ENCODE results near the gene FLVCR1. TPM values are rescaled to one million over a fixed set of nuclear protein-coding genes. Genes with fewer than 3 reads are reported as not detected.
"Not testable (repeated sequence)": the region's sequence is repeated elsewhere in the genome, so short reads cannot be mapped to it uniquely, and the experiment has no call there.

The FLVCR1 gene
- total RNA-seq, 6 donors from 2014 or later = 5.2 to 9.4 (median 8.3) TPM

DNA sequence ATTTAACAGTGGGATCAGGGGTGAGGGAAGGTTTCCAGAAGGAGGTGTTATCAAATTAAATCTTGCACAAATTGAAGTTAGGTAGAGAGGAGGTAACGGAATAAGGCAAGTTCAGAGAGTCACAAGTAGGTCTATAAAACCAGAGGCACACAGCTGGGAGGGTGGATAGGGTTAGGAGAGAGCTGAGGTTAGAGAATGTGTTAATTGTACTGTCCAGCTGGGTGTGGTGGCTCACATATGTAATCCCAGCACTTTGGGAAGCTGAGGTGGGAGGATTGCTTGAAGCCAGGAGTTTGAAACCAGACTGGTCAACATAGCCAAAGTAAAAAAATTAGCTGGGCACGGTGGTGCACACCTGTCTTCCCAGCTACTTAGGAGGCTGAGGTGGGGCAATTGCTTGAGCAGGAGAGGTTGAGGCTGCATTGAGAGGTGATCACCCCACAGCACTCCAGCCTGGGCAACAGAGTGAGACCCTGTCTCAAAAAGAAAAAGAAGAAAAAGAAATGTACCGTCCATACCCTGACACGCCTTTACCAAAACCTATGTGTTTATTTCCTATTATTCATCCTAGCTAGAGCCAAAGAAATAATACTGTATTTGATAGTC is 30.8 kb upstream of the FLVCR1 start:
- Histone ChIP-seq H3K4me1 (no peaks in the 10 kb centered on the region), H3K27ac (no peak overlapping the region), H3K36me3 (no peaks in the 10 kb centered on the region), H3K9me3 (peaks cover 0 to 15% (median 13%) of the 10 kb centered on the region in 4 donors), H3K4me3 (no peak overlapping the region), H3K27me3 (no peaks in the 10 kb centered on the region)
- TF ChIP-seq CTCF (IDR thresholded peaks at IDR 0.05) (no peak), EP300 (IDR thresholded peaks at IDR 0.05) (no peak), POLR2A (IDR thresholded peaks at IDR 0.05) (no peak), POLR2AphosphoS5 (IDR thresholded peaks at IDR 0.05) (no peak)
- no peak for DNase-seq
- 95 to 99% methylated on average over 4 of the region's 4 CpGs for WGBS, 2 donors
- ATAC-seq (ENCODE audit: low FRiP score in 2 of 2) = no peak

DNA sequence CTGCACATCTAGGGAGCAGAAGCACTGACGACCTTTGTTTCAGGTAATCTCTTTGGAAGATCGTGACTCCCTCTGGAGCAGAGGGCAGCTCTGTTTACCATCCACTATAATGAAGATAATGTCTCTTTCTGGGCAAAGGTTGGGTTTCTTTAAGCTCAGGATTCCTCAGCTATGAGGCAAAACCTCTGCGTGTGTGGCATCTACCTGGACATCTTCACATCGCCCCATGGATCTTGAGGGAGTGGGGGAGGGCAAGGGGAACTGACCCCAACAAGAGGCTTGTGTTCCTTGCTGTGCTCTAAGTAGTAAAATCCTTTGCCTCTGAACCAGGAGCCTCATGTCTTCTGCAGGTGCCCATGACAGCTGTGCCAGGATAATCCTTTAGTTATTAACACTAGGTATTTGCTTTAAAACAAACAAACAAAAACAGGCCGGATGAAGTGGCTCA is 30.2 kb upstream of the FLVCR1 start:
- Histone ChIP-seq H3K9me3 (peaks cover 0 to 15% (median 13%) of the 10 kb centered on the region in 4 donors), H3K27me3 (no peaks in the 10 kb centered on the region), H3K4me1 (no peaks in the 10 kb centered on the region), H3K27ac (no peak overlapping the region), H3K4me3 (no peak overlapping the region), H3K36me3 (no peaks in the 10 kb centered on the region)
- no peak for DNase-seq
- no peak for ATAC-seq (ENCODE audit: low FRiP score in 2 of 2)
- TF ChIP-seq EP300 (IDR thresholded peaks at IDR 0.05) = no peak
- TF ChIP-seq POLR2AphosphoS5 (IDR thresholded peaks at IDR 0.05) = no peak
- TF ChIP-seq CTCF (IDR thresholded peaks at IDR 0.05) = no peak
- no peak for TF ChIP-seq POLR2A (IDR thresholded peaks at IDR 0.05)
- WGBS, 2 donors = 73 to 83% methylated on average over 5 of the region's 5 CpGs

GRCh38 chr1:212828395-212828794 is 29.7 kb upstream of the FLVCR1 start:
- no peak for ATAC-seq (ENCODE audit: low FRiP score in 2 of 2)
- H3K4me1 ChIP-seq = no peaks in the 10 kb centered on the region
- H3K27me3 ChIP-seq = no peaks in the 10 kb centered on the region
- H3K36me3 ChIP-seq = no peaks in the 10 kb centered on the region
- DNase-seq = no peak
- TF ChIP-seq POLR2A (IDR thresholded peaks at IDR 0.05) (no peak), EP300 (IDR thresholded peaks at IDR 0.05) (no peak), POLR2AphosphoS5 (IDR thresholded peaks at IDR 0.05) (no peak), CTCF (IDR thresholded peaks at IDR 0.05) (no peak)
- 83 to 94% methylated on average over 2 of the region's 2 CpGs for WGBS, 2 donors
- no peak overlapping the region for H3K4me3 ChIP-seq
- peaks cover 0 to 15% (median 13%) of the 10 kb centered on the region in 4 donors for H3K9me3 ChIP-seq
- no peak overlapping the region for H3K27ac ChIP-seq

GRCh38 chr1:212833211-212834207 is 24.6 kb upstream of the FLVCR1 start:
- H3K27ac ChIP-seq = peak overlapping the region; percentile 24 to 52 (median 34)
- not testable (repeated sequence) for H3K27me3 ChIP-seq, H3K36me3 ChIP-seq, H3K4me3 ChIP-seq, H3K4me1 ChIP-seq, H3K9me3 ChIP-seq
- WGBS, 2 donors = 66 to 70% methylated on average over 8 of the region's 8 CpGs
- ATAC-seq (ENCODE audit: low FRiP score in 2 of 2) = peak; percentile 58 to 87
- peak in 1 of 2 donors; percentile 72 for DNase-seq

DNA sequence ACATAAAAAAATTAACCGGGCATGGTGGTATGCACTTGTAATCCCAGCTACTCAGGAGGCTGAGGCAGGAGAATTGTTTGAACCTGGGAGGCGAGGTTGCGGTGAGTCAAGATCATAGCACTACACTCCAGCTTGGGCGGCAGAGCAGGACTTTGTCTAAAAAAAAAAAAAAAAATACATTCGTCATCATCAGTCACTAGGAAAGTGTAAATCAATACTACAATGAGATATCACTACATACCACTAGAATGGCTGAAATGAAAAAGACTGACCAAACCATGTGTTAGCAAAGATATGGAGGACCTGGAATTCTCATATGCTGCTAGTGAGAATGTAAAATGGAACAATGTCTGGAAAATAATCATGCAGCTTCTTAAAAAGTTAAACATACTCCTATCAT is 19.9 kb upstream of the FLVCR1 start:
- DNase-seq (no peak), ATAC-seq (ENCODE audit: low FRiP score in 2 of 2) (no peak)
- H3K9me3 ChIP-seq = no peaks in the 10 kb centered on the region
- H3K4me3 ChIP-seq = no peak overlapping the region
- TF ChIP-seq POLR2A (IDR thresholded peaks at IDR 0.05) = no peak
- TF ChIP-seq CTCF (IDR thresholded peaks at IDR 0.05) = no peak
- no peak for TF ChIP-seq EP300 (IDR thresholded peaks at IDR 0.05)
- H3K36me3 ChIP-seq = no peaks in the 10 kb centered on the region
- H3K27me3 ChIP-seq = no peaks in the 10 kb centered on the region
- H3K27ac ChIP-seq = no peak overlapping the region
- WGBS, 2 donors = 92 to 95% methylated on average over 5 of the region's 5 CpGs
- no peaks in the 10 kb centered on the region for H3K4me1 ChIP-seq

- H3K36me3 ChIP-seq; H3K4me1 ChIP-seq; H3K27me3 ChIP-seq; H3K4me3 ChIP-seq; ATAC-seq (ENCODE audit: low FRiP score in 2 of 2); DNase-seq; H3K9me3 ChIP-seq; H3K27ac ChIP-seq: not testable (repeated sequence)
- 65 to 96% methylated on average over 3 of the region's 3 CpGs for WGBS, 2 donors
Observed at GRCh38 chr1:212844521-212844920, 13.6 kb upstream of the FLVCR1 start.

Measured in upper lobe of left lung (tissue), 6 donors.